ENCODE data around the gene HLA-C. TPM values are rescaled to one million over a fixed set of nuclear protein-coding genes. Genes with fewer than 3 reads are reported as not detected.

Gene HLA-C
- total and polyA plus RNA-seq, 2 experiments from 2014 or later, result 394 to 451 TPM

DNA sequence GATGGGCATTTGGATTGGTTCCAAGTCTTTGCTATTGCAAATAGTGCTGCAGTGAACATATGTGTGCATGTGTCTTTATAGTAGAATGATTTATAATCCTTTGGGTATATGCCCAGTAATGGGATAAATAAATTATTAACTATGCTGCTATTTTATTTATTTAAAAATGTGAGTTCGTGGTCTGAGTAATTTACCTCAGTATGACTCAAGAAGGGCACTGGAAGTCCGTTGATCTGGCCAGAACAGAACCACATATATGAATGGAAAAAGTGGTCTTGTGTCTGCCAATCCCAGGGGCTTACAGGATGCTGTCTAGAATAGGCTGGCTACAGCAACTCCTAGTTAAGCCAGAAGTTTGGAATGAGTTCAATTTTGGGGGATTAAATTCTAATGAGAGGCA is 27.6 kb upstream of the HLA-C start:
- Histone ChIP-seq H3K9me3 (ENCODE audit: low read depth) (no peaks in the 10 kb centered on the region), H2AFZ (no peak overlapping the region), H3K79me2 (no peaks in the 10 kb centered on the region), H3K4me2 (no peak overlapping the region), H4K20me1 (ENCODE audit: insufficient read depth, poor library complexity, severe bottlenecking) (no peaks in the 10 kb centered on the region), H3K27ac (no peak overlapping the region), H3K9me2 (replicated peaks; ENCODE audit: insufficient read depth) (no peaks in the 10 kb centered on the region), H3K27me3 (peaks cover 17% of the 10 kb centered on the region), H3K36me3 (replicated peaks; ENCODE audit: insufficient read depth, low read depth) (no peaks in the 10 kb centered on the region), H3K4me3 (no peak overlapping the region), H3K4me1 (ENCODE audit: insufficient read depth) (no peaks in the 10 kb centered on the region)
- TF ChIP-seq, protein P1, sequence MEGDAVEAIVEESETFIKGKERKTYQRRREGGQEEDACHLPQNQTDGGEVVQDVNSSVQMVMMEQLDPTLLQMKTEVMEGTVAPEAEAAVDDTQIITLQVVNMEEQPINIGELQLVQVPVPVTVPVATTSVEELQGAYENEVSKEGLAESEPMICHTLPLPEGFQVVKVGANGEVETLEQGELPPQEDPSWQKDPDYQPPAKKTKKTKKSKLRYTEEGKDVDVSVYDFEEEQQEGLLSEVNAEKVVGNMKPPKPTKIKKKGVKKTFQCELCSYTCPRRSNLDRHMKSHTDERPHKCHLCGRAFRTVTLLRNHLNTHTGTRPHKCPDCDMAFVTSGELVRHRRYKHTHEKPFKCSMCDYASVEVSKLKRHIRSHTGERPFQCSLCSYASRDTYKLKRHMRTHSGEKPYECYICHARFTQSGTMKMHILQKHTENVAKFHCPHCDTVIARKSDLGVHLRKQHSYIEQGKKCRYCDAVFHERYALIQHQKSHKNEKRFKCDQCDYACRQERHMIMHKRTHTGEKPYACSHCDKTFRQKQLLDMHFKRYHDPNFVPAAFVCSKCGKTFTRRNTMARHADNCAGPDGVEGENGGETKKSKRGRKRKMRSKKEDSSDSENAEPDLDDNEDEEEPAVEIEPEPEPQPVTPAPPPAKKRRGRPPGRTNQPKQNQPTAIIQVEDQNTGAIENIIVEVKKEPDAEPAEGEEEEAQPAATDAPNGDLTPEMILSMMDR (IDR thresholded peaks at IDR 0.05; ENCODE audit: poor library complexity), result no peak
- TF ChIP-seq EZH2 (IDR thresholded peaks at IDR 0.05; ENCODE audit: borderline replicate concordance), result no peak
- TF ChIP-seq EZH2phosphoT487 (IDR thresholded peaks at IDR 0.05; ENCODE audit: low read depth, severe bottlenecking, unreplicated experiment), result no peak
- WGBS (ENCODE audit: low lambda C conversion rate, missing lambda C conversion rate), result 24% methylated on average over 2 of the region's 2 CpGs
- DNase-seq (ENCODE audit: low spot score), result no peak

DNA sequence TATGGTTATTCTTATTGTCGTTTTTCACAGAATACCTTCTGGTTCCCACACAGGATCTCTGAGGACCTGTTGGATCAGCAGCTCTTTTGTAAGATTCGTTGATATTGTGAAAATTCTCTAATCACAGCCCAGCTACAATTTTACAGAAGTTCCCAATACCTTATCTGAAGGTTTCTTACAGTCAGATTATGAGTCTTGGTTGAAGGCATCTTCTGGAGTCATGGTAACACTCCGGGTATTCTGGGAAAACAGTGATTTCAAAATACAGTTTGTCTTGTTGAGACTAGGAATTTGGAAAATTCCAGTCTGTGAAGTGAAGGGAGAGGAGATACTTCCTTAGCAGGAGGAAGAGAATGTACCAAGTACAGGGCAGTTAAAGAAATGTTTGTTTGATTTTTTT is 22.2 kb upstream of the HLA-C start:
- DNase-seq (ENCODE audit: low spot score), result no peak
- no peaks in the 10 kb centered on the region for H3K79me2 ChIP-seq
- 57% methylated on average over 3 of the region's 3 CpGs for WGBS (ENCODE audit: low lambda C conversion rate, missing lambda C conversion rate)

GRCh38 chr6:31293343-31293742 is 21.5 kb upstream of the HLA-C start:
- 16% methylated on average over 5 of the region's 5 CpGs for WGBS (ENCODE audit: low lambda C conversion rate, missing lambda C conversion rate)
- TF ChIP-seq EZH2phosphoT487 (IDR thresholded peaks at IDR 0.05; ENCODE audit: low read depth, severe bottlenecking, unreplicated experiment), result no peak
- no peak for TF ChIP-seq EZH2 (IDR thresholded peaks at IDR 0.05; ENCODE audit: borderline replicate concordance)
- TF ChIP-seq, protein P1 (IDR thresholded peaks at IDR 0.05; ENCODE audit: poor library complexity), result no peak
- Histone ChIP-seq H3K36me3 (replicated peaks; ENCODE audit: insufficient read depth, low read depth) (no peaks in the 10 kb centered on the region), H3K27ac (no peak overlapping the region), H3K9me3 (ENCODE audit: low read depth) (no peaks in the 10 kb centered on the region), H2AFZ (no peak overlapping the region), H3K4me2 (no peak overlapping the region), H3K4me1 (ENCODE audit: insufficient read depth) (no peaks in the 10 kb centered on the region), H3K79me2 (no peaks in the 10 kb centered on the region), H3K4me3 (no peak overlapping the region), H4K20me1 (ENCODE audit: insufficient read depth, poor library complexity, severe bottlenecking) (no peaks in the 10 kb centered on the region), H3K27me3 (peaks cover 6% of the 10 kb centered on the region), H3K9me2 (replicated peaks; ENCODE audit: insufficient read depth) (no peaks in the 10 kb centered on the region)
- peak; percentile 68 for DNase-seq (ENCODE audit: low spot score)

More for the DNA sequence above, 22.2 kb upstream of the HLA-C start:
- H3K9me2 ChIP-seq (replicated peaks; ENCODE audit: insufficient read depth), result no peaks in the 10 kb centered on the region
- no peaks in the 10 kb centered on the region for H4K20me1 ChIP-seq (ENCODE audit: insufficient read depth, poor library complexity, severe bottlenecking)
- no peak overlapping the region for H2AFZ ChIP-seq
- peaks cover 6% of the 10 kb centered on the region for H3K27me3 ChIP-seq
- H3K4me1 ChIP-seq (ENCODE audit: insufficient read depth), result no peaks in the 10 kb centered on the region
- TF ChIP-seq EZH2 (IDR thresholded peaks at IDR 0.05; ENCODE audit: borderline replicate concordance) (no peak), EZH2phosphoT487 (IDR thresholded peaks at IDR 0.05; ENCODE audit: low read depth, severe bottlenecking, unreplicated experiment) (no peak)
- TF ChIP-seq, protein P1 (IDR thresholded peaks at IDR 0.05; ENCODE audit: poor library complexity), result no peak
- no peak overlapping the region for H3K4me3 ChIP-seq
- H3K9me3 ChIP-seq (ENCODE audit: low read depth), result no peaks in the 10 kb centered on the region
- H3K36me3 ChIP-seq (replicated peaks; ENCODE audit: insufficient read depth, low read depth), result no peaks in the 10 kb centered on the region
- no peak overlapping the region for H3K27ac ChIP-seq
- H3K4me2 ChIP-seq, result no peak overlapping the region

- TF ChIP-seq, protein P1 (IDR thresholded peaks at IDR 0.05; ENCODE audit: poor library complexity), result no peak
- TF ChIP-seq EZH2 (IDR thresholded peaks at IDR 0.05; ENCODE audit: borderline replicate concordance) (no peak), EZH2phosphoT487 (IDR thresholded peaks at IDR 0.05; ENCODE audit: low read depth, severe bottlenecking, unreplicated experiment) (no peak)
- no peaks in the 10 kb centered on the region for H3K9me3 ChIP-seq (ENCODE audit: low read depth)
Observed at GRCh38 chr6:31289788-31290187, 17.9 kb upstream of the HLA-C start.

More at GRCh38 chr6:31289788-31290187, 17.9 kb upstream of the HLA-C start:
- no peak overlapping the region for H3K27ac ChIP-seq
- no peaks in the 10 kb centered on the region for H3K4me1 ChIP-seq (ENCODE audit: insufficient read depth)
- no peak for DNase-seq (ENCODE audit: low spot score)
- H3K9me2 ChIP-seq (replicated peaks; ENCODE audit: insufficient read depth), result no peaks in the 10 kb centered on the region
- H3K27me3 ChIP-seq, result no peaks in the 10 kb centered on the region
- H3K36me3 ChIP-seq (replicated peaks; ENCODE audit: insufficient read depth, low read depth), result no peaks in the 10 kb centered on the region
- no peak overlapping the region for H2AFZ ChIP-seq
- H3K79me2 ChIP-seq, result no peaks in the 10 kb centered on the region
- no peaks in the 10 kb centered on the region for H4K20me1 ChIP-seq (ENCODE audit: insufficient read depth, poor library complexity, severe bottlenecking)
- H3K4me2 ChIP-seq, result no peak overlapping the region
- no peak overlapping the region for H3K4me3 ChIP-seq

All from hepatocyte (in vitro differentiated cells).